ENCODE results near the gene HOXC6.

DNA sequence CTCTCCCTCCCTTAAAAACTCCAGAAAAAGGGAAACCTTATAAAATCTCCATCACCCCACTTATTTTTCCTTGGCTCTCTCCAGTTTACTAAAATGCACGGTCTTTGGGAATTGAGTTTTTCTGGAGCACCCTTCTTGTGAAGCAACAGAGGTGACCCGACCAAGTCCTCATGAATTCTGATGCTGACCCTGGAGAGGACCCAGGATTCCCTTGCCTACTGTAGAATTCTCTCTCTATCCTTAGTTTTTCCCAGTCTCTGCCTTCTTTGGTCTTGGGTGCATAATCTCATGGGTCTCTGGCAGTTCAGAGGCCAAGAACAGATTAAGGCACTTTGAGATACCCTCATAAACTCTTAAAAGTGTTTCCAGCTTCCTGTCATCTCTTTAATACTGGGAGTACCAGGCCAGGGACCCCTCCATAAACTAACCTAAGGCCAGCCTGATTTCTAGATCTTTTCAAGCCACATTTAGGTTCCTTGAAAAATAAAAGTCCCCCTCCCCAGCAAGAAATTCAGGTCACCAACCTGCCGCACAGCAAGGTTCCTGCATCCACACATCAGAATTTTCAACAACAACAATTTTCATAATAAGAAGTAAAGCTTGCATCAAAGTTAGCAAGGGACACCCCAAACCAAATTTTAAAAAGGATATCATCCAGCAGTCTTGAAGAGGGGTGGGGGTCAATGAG is 20.3 kb downstream of the HOXC6 start:
- no peak for TF ChIP-seq LARP7 (IDR thresholded peaks at IDR 0.05)
- TF ChIP-seq BCL11A (IDR thresholded peaks at IDR 0.05; ENCODE audit: low read depth, low read length) = no peak

All from GM12878 (cell line).